C4-2B (cell line): ENCODE data around the gene ADGRG6.

Experiments
- CTCF ChIP-seq: fragments of 450-650 bp; conservative IDR thresholded peaks from 2 replicates; pipeline ENCODE4 v1.5.1; 2017; ENCODE audit warnings: mild to moderate bottlenecking
- ZFX ChIP-seq: fragments of 450-650 bp; IDR thresholded peaks from 2 replicates; pipeline ENCODE4 v1.6.1; 2017

GRCh38 chr6:142343938-142344337 lies 42.1 kb downstream of the ADGRG6 start:
- no peak for TF ChIP-seq CTCF
- no peak for TF ChIP-seq ZFX
